Measurements from ENCODE around the gene PPHLN1.

PPHLN1 gene

GRCh38 chr12:42442888-42443287 is 116.9 kb downstream of the PPHLN1 start:
- Histone ChIP-seq H2AFZ (no peak overlapping the region), H3K4me2 (ENCODE audit: low read length) (no peak overlapping the region), H3K79me2 (no peaks in the 10 kb centered on the region), H3K4me3 (ENCODE audit: low read depth, low read length) (no peak overlapping the region), H3K9ac (no peak overlapping the region), H3K36me3 (ENCODE audit: control insufficient read depth, insufficient read depth, low read length) (no peaks in the 10 kb centered on the region), H3K4me1 (no peaks in the 10 kb centered on the region), H3K27ac (no peak overlapping the region), H3K9me3 (ENCODE audit: control insufficient read depth, low read length) (no peaks in the 10 kb centered on the region), H3K27me3 (ENCODE audit: control insufficient read depth, insufficient read depth, low read length) (no peaks in the 10 kb centered on the region)
- no peak for TF ChIP-seq CTCF (IDR thresholded peaks at IDR 0.05)

- no peaks in the 10 kb centered on the region for H3K9me3 ChIP-seq (ENCODE audit: control insufficient read depth, low read length)
- no peak for TF ChIP-seq CTCF (IDR thresholded peaks at IDR 0.05)
- H3K9ac ChIP-seq: no peak overlapping the region
- no peaks in the 10 kb centered on the region for H3K79me2 ChIP-seq
- H3K27ac ChIP-seq: no peak overlapping the region
- no peaks in the 10 kb centered on the region for H3K27me3 ChIP-seq (ENCODE audit: control insufficient read depth, insufficient read depth, low read length)
- no peaks in the 10 kb centered on the region for H3K36me3 ChIP-seq (ENCODE audit: control insufficient read depth, insufficient read depth, low read length)
- no peaks in the 10 kb centered on the region for H3K4me1 ChIP-seq
- H3K4me2 ChIP-seq (ENCODE audit: low read length): no peak overlapping the region
- H2AFZ ChIP-seq: no peak overlapping the region
- H3K4me3 ChIP-seq (ENCODE audit: low read depth, low read length): no peak overlapping the region
Measured at GRCh38 chr12:42444192-42444943, 118.4 kb downstream of the PPHLN1 start.

- H3K9ac ChIP-seq: no peak overlapping the region
- no peak overlapping the region for H3K4me3 ChIP-seq (ENCODE audit: low read depth, low read length)
- no peaks in the 10 kb centered on the region for H3K27me3 ChIP-seq (ENCODE audit: control insufficient read depth, insufficient read depth, low read length)
- H3K9me3 ChIP-seq (ENCODE audit: control insufficient read depth, low read length): no peaks in the 10 kb centered on the region
- no peak overlapping the region for H3K4me2 ChIP-seq (ENCODE audit: low read length)
- TF ChIP-seq CTCF (IDR thresholded peaks at IDR 0.05): no peak
- no peaks in the 10 kb centered on the region for H3K4me1 ChIP-seq
- H3K36me3 ChIP-seq (ENCODE audit: control insufficient read depth, insufficient read depth, low read length): no peaks in the 10 kb centered on the region
- H2AFZ ChIP-seq: no peak overlapping the region
- H3K79me2 ChIP-seq: no peaks in the 10 kb centered on the region
- no peak overlapping the region for H3K27ac ChIP-seq
Measured at GRCh38 chr12:42445891-42446290, 119.9 kb downstream of the PPHLN1 start.

- H3K9ac ChIP-seq: no peak overlapping the region
- TF ChIP-seq CTCF (IDR thresholded peaks at IDR 0.05): no peak
- H3K4me3 ChIP-seq (ENCODE audit: low read depth, low read length): no peak overlapping the region
- no peaks in the 10 kb centered on the region for H3K79me2 ChIP-seq
- H3K9me3 ChIP-seq (ENCODE audit: control insufficient read depth, low read length): no peaks in the 10 kb centered on the region
- no peaks in the 10 kb centered on the region for H3K27me3 ChIP-seq (ENCODE audit: control insufficient read depth, insufficient read depth, low read length)
- H3K4me1 ChIP-seq: no peaks in the 10 kb centered on the region
- H3K27ac ChIP-seq: no peak overlapping the region
- H3K4me2 ChIP-seq (ENCODE audit: low read length): no peak overlapping the region
- no peak overlapping the region for H2AFZ ChIP-seq
- no peaks in the 10 kb centered on the region for H3K36me3 ChIP-seq (ENCODE audit: control insufficient read depth, insufficient read depth, low read length)
Measured at GRCh38 chr12:42446761-42447160, 120.8 kb downstream of the PPHLN1 start.

GRCh38 chr12:42447371-42447786 is 121.4 kb downstream of the PPHLN1 start:
- H3K4me3 ChIP-seq (ENCODE audit: low read depth, low read length): no peak overlapping the region
- H3K4me1 ChIP-seq: no peaks in the 10 kb centered on the region
- H2AFZ ChIP-seq: no peak overlapping the region
- no peak overlapping the region for H3K9ac ChIP-seq
- no peak for TF ChIP-seq CTCF (IDR thresholded peaks at IDR 0.05)
- no peak overlapping the region for H3K27ac ChIP-seq
- no peaks in the 10 kb centered on the region for H3K79me2 ChIP-seq
- H3K9me3 ChIP-seq (ENCODE audit: control insufficient read depth, low read length): no peaks in the 10 kb centered on the region
- no peaks in the 10 kb centered on the region for H3K27me3 ChIP-seq (ENCODE audit: control insufficient read depth, insufficient read depth, low read length)
- no peak overlapping the region for H3K4me2 ChIP-seq (ENCODE audit: low read length)
- no peaks in the 10 kb centered on the region for H3K36me3 ChIP-seq (ENCODE audit: control insufficient read depth, insufficient read depth, low read length)

Data from parathyroid adenoma (tissue), 2 donors.